CD4-positive, alpha-beta T cell (primary cell): Measurements from ENCODE around the gene POLR2I. TPM values are rescaled to one million over a fixed set of nuclear protein-coding genes. Genes with fewer than 3 reads are reported as not detected.
A peak's percentile ranks its signal among the peaks of the same experiment; 100 is the strongest.

ENCODE experiments used
- ATAC-seq: fragments of 200-7000 bp; cut with Tn5 transposase; one replicate; pipeline ENCODE4 v1.10.0; 2022; ENCODE audit warnings: mild to moderate bottlenecking; ENCODE audit not compliant: poor library complexity
- CTCF ChIA-PET: fragments of 350-600 bp; sonication (Branson Sonifier 250); formaldehyde crosslinking; loops from one replicate; lab custom pipeline; 2021; ENCODE audit warnings: antibody characterized with exemption, inconsistent platforms; lab: Charles Lee
- POLR2A ChIA-PET: fragments of 350-600 bp; sonication (Branson Sonifier 250); formaldehyde crosslinking; loops from one replicate; lab custom pipeline; 2021; ENCODE audit warnings: antibody characterized with exemption, inconsistent platforms; lab: Charles Lee
- DNase-seq, 14 experiments: peaks; one replicate each; pipeline ENCODE4 v3.0.0-alpha.2; 2013 to 2020; ENCODE audit warnings: mixed read lengths in 2 of 14
- H3K27ac ChIP-seq, 2 donors: one replicate each; pipeline versions ENCODE4 v1.5.1 to v1.7.0; 2013; ENCODE audit warnings: low read length in 2 of 2, low read depth in 1 of 2, mild to moderate bottlenecking in 1 of 2
- H3K27me3 ChIP-seq, 2 experiments: 1 replicate in 1 of 2; 2 replicates in 1 of 2; pipeline versions ENCODE4 v1.6.1 to v1.7.0; 2013; ENCODE audit warnings: low read length in 2 of 2, control low read depth in 1 of 2, mild to moderate bottlenecking in 1 of 2, moderate library complexity in 1 of 2; ENCODE audit not compliant: insufficient read depth in 2 of 2, control insufficient read depth in 1 of 2
- H3K36me3 ChIP-seq: one replicate; pipeline ENCODE4 v1.6.1; 2013; ENCODE audit warnings: low read length, control low read depth; ENCODE audit not compliant: insufficient read depth
- H3K4me1 ChIP-seq: one replicate; pipeline ENCODE4 v1.6.1; 2013; ENCODE audit warnings: low read length, control low read depth; ENCODE audit not compliant: insufficient read depth
- H3K4me3 ChIP-seq: one replicate; pipeline ENCODE4 v1.5.1; 2013; ENCODE audit warnings: mild to moderate bottlenecking, low read length, moderate library complexity
- H3K9me3 ChIP-seq, 2 experiments: 1 replicate in 1 of 2; 2 replicates in 1 of 2; pipeline versions ENCODE4 v1.6.1 to v1.7.0; 2013; ENCODE audit warnings: low read length in 2 of 2, mild to moderate bottlenecking in 2 of 2, control low read depth in 1 of 2, moderate library complexity in 1 of 2; ENCODE audit not compliant: control insufficient read depth in 1 of 2, insufficient read depth in 1 of 2
- H3K27ac Mint-ChIP-seq: one replicate; pipeline ENCODE4 v1.8.0; 2020; ENCODE audit warnings: mixed read lengths
- H3K27me3 Mint-ChIP-seq: one replicate; pipeline ENCODE4 v1.8.0; 2021; ENCODE audit warnings: mixed read lengths
- H3K36me3 Mint-ChIP-seq: one replicate; pipeline ENCODE4 v1.8.0; 2021; ENCODE audit warnings: low read depth, mixed read lengths
- H3K4me1 Mint-ChIP-seq: one replicate; pipeline ENCODE4 v1.8.0; 2021; ENCODE audit warnings: low read depth, mixed read lengths
- H3K4me3 Mint-ChIP-seq: one replicate; pipeline ENCODE4 v1.8.0; 2020; ENCODE audit warnings: mild to moderate bottlenecking, mixed read lengths
- H3K9me3 Mint-ChIP-seq: one replicate; pipeline ENCODE4 v1.8.0; 2020; ENCODE audit warnings: mixed read lengths
- intact Hi-C, 2 experiments: fragments of 100-400 bp; cut with DNase I in 1 of 2; cut with micrococcal nuclease in 1 of 2; formaldehyde crosslinking; loops; one replicate each; pipeline versions ENCODE4 v1.15.1 to v1.9.0; 2023 to 2025; cut with DNase I, micrococcal nuclease
- total RNA-seq, 174 experiments: library from RNA in 2 of 174; stranded (reverse) in 2 of 174; gene quantifications; one replicate each; pipeline ENCODE4 v1.2.3 and lab custom pipeline; 2021 to 2026
- TF ChIP-seq, protein P1 (sequence below): fragments of 200-600 bp; IDR thresholded peaks from one replicate; pipeline ENCODE4 v1.8.0; 2022; ENCODE audit warnings: antibody characterized with exemption, mild to moderate bottlenecking

The POLR2I gene
- total RNA-seq, 2 experiments from 2014 or later: 29.2 to 31.1 TPM

DNA sequence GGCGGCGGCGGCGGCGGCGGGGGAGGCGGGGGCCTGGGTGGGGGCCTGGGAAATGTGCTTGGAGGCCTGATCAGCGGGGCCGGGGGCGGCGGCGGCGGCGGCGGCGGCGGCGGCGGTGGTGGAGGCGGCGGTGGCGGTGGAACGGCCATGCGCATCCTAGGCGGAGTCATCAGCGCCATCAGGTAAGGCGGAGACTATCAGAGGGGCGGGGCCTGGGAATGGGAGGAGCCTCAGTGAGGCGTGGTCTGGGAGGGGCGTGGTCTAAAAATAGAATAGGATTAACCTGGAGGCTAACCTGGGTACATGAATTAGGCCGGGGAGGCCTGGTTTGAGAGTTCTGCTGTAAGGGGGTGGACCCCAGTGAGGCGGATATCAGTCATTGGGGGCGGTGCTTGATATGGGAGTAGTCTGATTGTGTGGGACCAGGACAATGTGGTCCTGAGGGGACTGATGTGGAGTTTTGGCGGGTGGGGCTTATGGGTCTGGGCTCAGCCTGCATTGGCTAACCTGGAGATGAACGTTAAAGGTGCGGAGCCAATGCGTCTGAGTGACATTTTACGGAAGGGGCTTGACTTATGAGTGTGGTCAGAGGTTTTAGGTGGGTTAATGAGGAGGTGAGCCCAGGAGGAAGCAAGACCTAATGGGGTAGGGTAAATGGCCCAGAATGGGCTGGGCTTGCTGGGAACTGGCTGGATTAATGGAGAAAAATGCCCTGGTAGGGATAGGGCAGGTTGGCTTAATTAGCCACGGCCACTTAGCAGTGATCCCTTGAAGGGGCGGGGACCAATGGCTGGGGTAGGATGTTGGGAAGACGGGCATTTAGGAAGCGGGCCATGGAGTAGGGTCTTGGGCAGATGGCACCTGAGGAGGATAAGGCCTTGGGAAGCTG lies 26.6 kb upstream of the POLR2I start:
- DNase-seq: peak; percentile 79 to 94 (median 88)
- ATAC-seq: peak; percentile 85
- intact Hi-C loops: loop anchor here (1.0 to 5.0 kb wide), 4 partner anchors 14 to 87 kb away; partner anchors contain the start of genes THAP8 (in 2 of the 2), WDR62 (in 2 of the 2) and ZNF565 (in 1 of the 2)
- POLR2A ChIA-PET: interaction anchor here (2.0 kb wide), 2 partner anchors 12 to 26 kb away, joined by 22 to 44 read pairs; partner anchors contain the start of genes POLR2I and TBCB
- Mint-ChIP-seq H3K4me3 (peak overlapping the region; percentile 82), H3K36me3 (peaks cover 56% of the 10 kb centered on the region), H3K27me3 (no peaks in the 10 kb centered on the region), H3K9me3 (no peaks in the 10 kb centered on the region), H3K4me1 (peaks cover 22% of the 10 kb centered on the region), H3K27ac (peak overlapping the region; percentile 60)
- H3K36me3 ChIP-seq: peaks cover 31% of the 10 kb centered on the region
- H3K9me3 ChIP-seq: no peaks in the 10 kb centered on the region
- H3K27ac ChIP-seq: peak overlapping the region in 1 of 2 donors; percentile 29
- peaks cover 25% of the 10 kb centered on the region for H3K4me1 ChIP-seq
- CTCF ChIA-PET: interaction anchor here (1.6 to 2.0 kb wide), 2 partner anchors 14 to 74 kb away, joined by 7 to 15 read pairs; partner anchors contain the start of genes ZNF146 and ZNF565
- peak overlapping the region; percentile 97 for H3K4me3 ChIP-seq
- H3K27me3 ChIP-seq: no peaks in the 10 kb centered on the region
- TF ChIP-seq, protein P1, sequence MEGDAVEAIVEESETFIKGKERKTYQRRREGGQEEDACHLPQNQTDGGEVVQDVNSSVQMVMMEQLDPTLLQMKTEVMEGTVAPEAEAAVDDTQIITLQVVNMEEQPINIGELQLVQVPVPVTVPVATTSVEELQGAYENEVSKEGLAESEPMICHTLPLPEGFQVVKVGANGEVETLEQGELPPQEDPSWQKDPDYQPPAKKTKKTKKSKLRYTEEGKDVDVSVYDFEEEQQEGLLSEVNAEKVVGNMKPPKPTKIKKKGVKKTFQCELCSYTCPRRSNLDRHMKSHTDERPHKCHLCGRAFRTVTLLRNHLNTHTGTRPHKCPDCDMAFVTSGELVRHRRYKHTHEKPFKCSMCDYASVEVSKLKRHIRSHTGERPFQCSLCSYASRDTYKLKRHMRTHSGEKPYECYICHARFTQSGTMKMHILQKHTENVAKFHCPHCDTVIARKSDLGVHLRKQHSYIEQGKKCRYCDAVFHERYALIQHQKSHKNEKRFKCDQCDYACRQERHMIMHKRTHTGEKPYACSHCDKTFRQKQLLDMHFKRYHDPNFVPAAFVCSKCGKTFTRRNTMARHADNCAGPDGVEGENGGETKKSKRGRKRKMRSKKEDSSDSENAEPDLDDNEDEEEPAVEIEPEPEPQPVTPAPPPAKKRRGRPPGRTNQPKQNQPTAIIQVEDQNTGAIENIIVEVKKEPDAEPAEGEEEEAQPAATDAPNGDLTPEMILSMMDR: no peak

DNA sequence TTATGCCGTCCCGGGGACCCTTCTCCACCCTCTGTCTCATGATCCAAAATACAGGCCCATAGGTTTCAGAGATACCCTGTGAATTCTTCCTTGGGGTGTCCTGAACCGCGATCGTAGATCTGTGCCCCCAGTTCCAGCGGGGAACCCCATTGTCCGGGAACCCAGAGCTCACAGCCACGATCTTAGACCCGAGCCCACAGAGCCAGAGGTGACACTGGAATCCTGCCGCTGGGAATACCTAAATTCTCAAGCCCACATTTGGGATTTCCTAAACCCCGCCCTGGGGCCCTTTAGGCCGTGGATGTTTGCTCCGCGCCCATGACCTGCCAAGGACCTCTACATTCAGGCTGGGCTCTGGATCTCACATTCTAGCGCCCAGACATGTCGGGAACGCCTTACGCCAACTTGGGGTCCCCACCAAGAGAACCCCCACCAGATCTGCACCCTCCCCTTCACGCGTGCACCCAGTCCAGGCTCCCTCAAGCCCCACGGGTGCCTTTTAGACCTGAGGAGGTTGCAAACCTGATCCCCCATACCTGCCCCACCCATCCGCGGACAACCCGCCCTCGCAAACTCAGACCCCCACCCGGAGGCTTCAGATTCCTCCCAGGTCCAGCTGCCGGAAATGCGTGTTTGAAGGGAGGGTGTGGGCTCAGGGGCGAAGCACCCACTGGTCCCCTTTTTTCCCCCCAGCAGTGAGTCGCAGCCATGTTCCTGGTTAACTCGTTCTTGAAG lies 25.8 kb upstream of the POLR2I start:
- intact Hi-C loops: loop anchor here (1.0 to 5.0 kb wide), 5 partner anchors 14 to 86 kb away; partner anchors contain the start of genes THAP8 (in 2 of the 2), WDR62 (in 2 of the 2), TBCB (in 1 of the 2) and ZNF565 (in 1 of the 2)
- Mint-ChIP-seq H3K27me3 (no peaks in the 10 kb centered on the region), H3K36me3 (peaks cover 48% of the 10 kb centered on the region), H3K4me3 (peak overlapping the region; percentile 89), H3K4me1 (peaks cover 22% of the 10 kb centered on the region), H3K27ac (peak overlapping the region; percentile 60), H3K9me3 (no peaks in the 10 kb centered on the region)
- Histone ChIP-seq H3K4me3 (peak overlapping the region; percentile 97), H3K27ac (peak overlapping the region; percentile 50 to 80), H3K9me3 (no peaks in the 10 kb centered on the region), H3K36me3 (peaks cover 23% of the 10 kb centered on the region), H3K27me3 (no peaks in the 10 kb centered on the region), H3K4me1 (peaks cover 25% of the 10 kb centered on the region)
- ChIA-PET CTCF (interaction anchor here (1.6 to 2.0 kb wide), 2 partner anchors 13 to 75 kb away, joined by 7 to 15 read pairs; partner anchors contain the start of genes ZNF146 and ZNF565), POLR2A (interaction anchor here (1.0 to 2.0 kb wide), 4 partner anchors 10 to 33 kb away, joined by 3 to 44 read pairs (median 12); partner anchors contain the start of genes POLR2I and TBCB)
- ATAC-seq (peak; percentile 11), DNase-seq (peak in 10 of 14 experiments; percentile 8 to 74 (median 28))
- TF ChIP-seq, protein P1: no peak
